Measurements from ENCODE around the gene BEND6. TPM values are rescaled to one million over a fixed set of nuclear protein-coding genes. Genes with fewer than 3 reads are reported as not detected.

Gene BEND6
- total and polyA plus RNA-seq, 2 donors (not counting 1 experiment from before 2014, with no cell fraction given), result 9.7 to 12.6 TPM

- TF ChIP-seq EZH2 (IDR thresholded peaks at IDR 0.05; ENCODE audit: low read length, missing control alignments) (no peak), CTCF (conservative IDR thresholded peaks at IDR 0.05 in 1 of 2, IDR thresholded peaks at IDR 0.05 in 1 of 2; ENCODE audit: low read depth in 1 of 2, low read length in 2 of 2) (no peak)
- Histone ChIP-seq H3K27me3 (ENCODE audit: control insufficient read depth, insufficient read depth, low read length) (no peaks in the 10 kb centered on the region), H3K9ac (ENCODE audit: insufficient read depth, low read length) (no peak overlapping the region), H2AFZ (ENCODE audit: low read length) (no peak overlapping the region), H3K36me3 (ENCODE audit: control insufficient read depth, insufficient read depth, low read length) (no peaks in the 10 kb centered on the region), H3K79me2 (ENCODE audit: control insufficient read depth, insufficient read depth, low read length) (peaks cover 10% of the 10 kb centered on the region), H3K27ac (ENCODE audit: insufficient read depth, low read length) (no peak overlapping the region), H3K4me1 (ENCODE audit: control insufficient read depth, extremely low read depth, insufficient read depth, low read length) (no peaks in the 10 kb centered on the region), H4K20me1 (ENCODE audit: control insufficient read depth, extremely low read depth, insufficient read depth, low read length) (no peaks in the 10 kb centered on the region), H3K4me2 (ENCODE audit: extremely low read depth, insufficient read depth, low read length) (no peak overlapping the region), H3K9me3 (ENCODE audit: control insufficient read depth, insufficient read depth, low read depth, low read length) (no peaks in the 10 kb centered on the region), H3K4me3 (replicated peaks in 1 of 4; ENCODE audit: control extremely low read depth in 1 of 4, insufficient read depth in 1 of 4, low read depth in 3 of 4, low read length in 4 of 4) (no peak overlapping the region)
- DNase-seq (ENCODE audit: low read depth in 2 of 2), result peak in 1 of 2 donors; percentile 44
Observed at GRCh38 chr6:56934876-56935275, 20.0 kb upstream of the BEND6 start.

- Histone ChIP-seq H2AFZ (ENCODE audit: low read length) (no peak overlapping the region), H3K4me1 (ENCODE audit: control insufficient read depth, extremely low read depth, insufficient read depth, low read length) (no peaks in the 10 kb centered on the region), H3K36me3 (ENCODE audit: control insufficient read depth, insufficient read depth, low read length) (no peaks in the 10 kb centered on the region), H3K27ac (ENCODE audit: insufficient read depth, low read length) (no peak overlapping the region), H4K20me1 (ENCODE audit: control insufficient read depth, extremely low read depth, insufficient read depth, low read length) (no peaks in the 10 kb centered on the region), H3K9ac (ENCODE audit: insufficient read depth, low read length) (no peak overlapping the region), H3K4me2 (ENCODE audit: extremely low read depth, insufficient read depth, low read length) (no peak overlapping the region), H3K4me3 (replicated peaks in 1 of 4; ENCODE audit: control extremely low read depth in 1 of 4, insufficient read depth in 1 of 4, low read depth in 3 of 4, low read length in 4 of 4) (no peak overlapping the region), H3K79me2 (ENCODE audit: control insufficient read depth, insufficient read depth, low read length) (peaks cover 8% of the 10 kb centered on the region), H3K9me3 (ENCODE audit: control insufficient read depth, insufficient read depth, low read depth, low read length) (no peaks in the 10 kb centered on the region), H3K27me3 (ENCODE audit: control insufficient read depth, insufficient read depth, low read length) (no peaks in the 10 kb centered on the region)
- DNase-seq (ENCODE audit: low read depth in 2 of 2), result no peak
- TF ChIP-seq CTCF (conservative IDR thresholded peaks at IDR 0.05 in 1 of 2, IDR thresholded peaks at IDR 0.05 in 1 of 2; ENCODE audit: low read depth in 1 of 2, low read length in 2 of 2) (no peak), EZH2 (IDR thresholded peaks at IDR 0.05; ENCODE audit: low read length, missing control alignments) (no peak)
Observed at GRCh38 chr6:56936466-56936865, 18.4 kb upstream of the BEND6 start.

- Histone ChIP-seq H3K9me3 (ENCODE audit: control insufficient read depth, insufficient read depth, low read depth, low read length) (no peaks in the 10 kb centered on the region), H3K79me2 (ENCODE audit: control insufficient read depth, insufficient read depth, low read length) (peaks cover 8% of the 10 kb centered on the region), H3K4me3 (replicated peaks in 1 of 4; ENCODE audit: control extremely low read depth in 1 of 4, insufficient read depth in 1 of 4, low read depth in 3 of 4, low read length in 4 of 4) (no peak overlapping the region), H3K27ac (ENCODE audit: insufficient read depth, low read length) (peak overlapping the region; percentile 69), H3K9ac (ENCODE audit: insufficient read depth, low read length) (no peak overlapping the region), H3K4me2 (ENCODE audit: extremely low read depth, insufficient read depth, low read length) (peak overlapping the region; percentile 54), H3K27me3 (ENCODE audit: control insufficient read depth, insufficient read depth, low read length) (no peaks in the 10 kb centered on the region), H2AFZ (ENCODE audit: low read length) (no peak overlapping the region), H3K36me3 (ENCODE audit: control insufficient read depth, insufficient read depth, low read length) (no peaks in the 10 kb centered on the region), H4K20me1 (ENCODE audit: control insufficient read depth, extremely low read depth, insufficient read depth, low read length) (no peaks in the 10 kb centered on the region), H3K4me1 (ENCODE audit: control insufficient read depth, extremely low read depth, insufficient read depth, low read length) (no peaks in the 10 kb centered on the region)
- TF ChIP-seq EZH2 (IDR thresholded peaks at IDR 0.05; ENCODE audit: low read length, missing control alignments) (no peak), CTCF (conservative IDR thresholded peaks at IDR 0.05 in 1 of 2, IDR thresholded peaks at IDR 0.05 in 1 of 2; ENCODE audit: low read depth in 1 of 2, low read length in 2 of 2) (no peak)
- peak; percentile 98 to 100 for DNase-seq (ENCODE audit: low read depth in 2 of 2)
Observed at GRCh38 chr6:56938649-56939191, 16.2 kb upstream of the BEND6 start.
